Stimulated activated CD8-positive, alpha-beta memory T cell treated with anti-CD3 and anti-CD28 coated beads, Interleukin-7, amount 100 ng/mL, for 1 hour (primary cell): ENCODE measurements around the gene FMNL1.
"Not testable (repeated sequence)": the region's sequence is repeated elsewhere in the genome, so short reads cannot be mapped to it uniquely, and the experiment has no call there.

ENCODE experiments used
- DNase-seq, 2 donors: peaks; one replicate each; pipeline ENCODE4 v3.0.0-alpha.2; 2020; ENCODE audit warnings: low read depth in 2 of 2

FMNL1 gene, protein sequence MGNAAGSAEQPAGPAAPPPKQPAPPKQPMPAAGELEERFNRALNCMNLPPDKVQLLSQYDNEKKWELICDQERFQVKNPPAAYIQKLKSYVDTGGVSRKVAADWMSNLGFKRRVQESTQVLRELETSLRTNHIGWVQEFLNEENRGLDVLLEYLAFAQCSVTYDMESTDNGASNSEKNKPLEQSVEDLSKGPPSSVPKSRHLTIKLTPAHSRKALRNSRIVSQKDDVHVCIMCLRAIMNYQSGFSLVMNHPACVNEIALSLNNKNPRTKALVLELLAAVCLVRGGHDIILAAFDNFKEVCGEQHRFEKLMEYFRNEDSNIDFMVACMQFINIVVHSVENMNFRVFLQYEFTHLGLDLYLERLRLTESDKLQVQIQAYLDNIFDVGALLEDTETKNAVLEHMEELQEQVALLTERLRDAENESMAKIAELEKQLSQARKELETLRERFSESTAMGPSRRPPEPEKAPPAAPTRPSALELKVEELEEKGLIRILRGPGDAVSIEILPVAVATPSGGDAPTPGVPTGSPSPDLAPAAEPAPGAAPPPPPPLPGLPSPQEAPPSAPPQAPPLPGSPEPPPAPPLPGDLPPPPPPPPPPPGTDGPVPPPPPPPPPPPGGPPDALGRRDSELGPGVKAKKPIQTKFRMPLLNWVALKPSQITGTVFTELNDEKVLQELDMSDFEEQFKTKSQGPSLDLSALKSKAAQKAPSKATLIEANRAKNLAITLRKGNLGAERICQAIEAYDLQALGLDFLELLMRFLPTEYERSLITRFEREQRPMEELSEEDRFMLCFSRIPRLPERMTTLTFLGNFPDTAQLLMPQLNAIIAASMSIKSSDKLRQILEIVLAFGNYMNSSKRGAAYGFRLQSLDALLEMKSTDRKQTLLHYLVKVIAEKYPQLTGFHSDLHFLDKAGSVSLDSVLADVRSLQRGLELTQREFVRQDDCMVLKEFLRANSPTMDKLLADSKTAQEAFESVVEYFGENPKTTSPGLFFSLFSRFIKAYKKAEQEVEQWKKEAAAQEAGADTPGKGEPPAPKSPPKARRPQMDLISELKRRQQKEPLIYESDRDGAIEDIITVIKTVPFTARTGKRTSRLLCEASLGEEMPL

DNA sequence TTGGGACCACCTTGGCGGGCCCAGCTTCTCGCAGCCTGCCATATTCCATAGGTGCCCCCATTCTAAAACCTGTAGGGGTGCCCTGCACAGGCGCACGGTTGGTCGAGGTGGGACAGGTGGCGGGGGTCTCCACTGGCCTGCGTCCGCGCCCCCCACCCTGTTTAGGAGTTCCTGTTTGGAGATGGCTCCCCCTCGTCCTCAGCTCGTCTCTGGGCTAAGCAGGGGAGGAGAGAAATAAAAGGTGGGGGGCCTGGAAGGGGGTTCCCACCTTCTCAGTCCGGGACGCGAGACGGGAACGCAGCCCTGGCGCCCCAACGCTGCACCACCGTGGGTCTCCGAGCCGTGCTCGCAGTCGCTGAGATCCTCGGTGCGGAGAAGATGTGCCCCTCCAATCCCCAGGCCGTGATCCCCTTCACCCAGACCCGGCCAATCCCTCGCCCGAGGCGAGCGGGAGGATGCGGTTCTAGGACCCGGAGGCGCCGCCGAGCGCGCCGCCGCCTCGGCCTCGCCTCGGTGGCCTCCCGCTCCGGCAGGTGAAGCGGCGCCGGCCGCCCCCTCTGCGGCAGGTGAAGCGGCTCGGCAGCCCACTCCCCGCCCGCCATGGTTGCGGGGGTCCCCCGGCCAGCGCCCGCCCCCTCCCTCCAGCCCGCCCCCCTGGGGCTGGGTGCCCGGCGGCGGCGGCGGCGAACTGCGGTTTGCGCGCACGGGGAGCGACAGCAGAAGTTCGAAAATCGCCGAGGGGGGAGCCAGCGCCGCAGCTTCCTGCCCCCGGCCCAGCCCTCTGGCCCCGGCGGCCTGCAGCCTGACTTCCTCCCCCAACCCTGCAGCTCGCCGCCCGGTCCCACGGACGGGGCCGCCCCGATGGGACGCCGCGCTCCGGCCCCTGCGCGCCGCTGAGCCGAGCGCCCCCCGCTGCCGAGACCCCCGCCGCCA is at the start of gene FMNL1:
FMNL1 (plus strand) TSS at position 805 of the 933 bp plus-strand sequence. CDS start 240 bp downstream, outside the sequence.
- no peak for DNase-seq

DNA sequence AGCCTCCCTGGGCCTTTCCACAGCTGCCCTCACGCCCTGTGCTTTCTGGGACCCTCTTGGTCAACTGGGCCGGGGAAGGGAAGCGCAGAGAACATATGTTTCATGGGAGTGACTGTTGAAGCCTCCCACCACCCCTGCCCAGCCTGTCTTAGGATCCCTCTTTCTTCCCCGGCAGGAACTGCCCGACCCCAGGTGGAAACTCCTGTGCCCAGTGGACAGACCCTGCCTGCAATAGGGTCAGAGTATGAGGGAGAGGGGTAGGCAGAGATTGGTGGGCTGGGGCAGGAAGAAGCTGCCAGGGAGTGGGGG is 49.5 kb upstream of the FMNL1 start:
- no peak for DNase-seq

DNA sequence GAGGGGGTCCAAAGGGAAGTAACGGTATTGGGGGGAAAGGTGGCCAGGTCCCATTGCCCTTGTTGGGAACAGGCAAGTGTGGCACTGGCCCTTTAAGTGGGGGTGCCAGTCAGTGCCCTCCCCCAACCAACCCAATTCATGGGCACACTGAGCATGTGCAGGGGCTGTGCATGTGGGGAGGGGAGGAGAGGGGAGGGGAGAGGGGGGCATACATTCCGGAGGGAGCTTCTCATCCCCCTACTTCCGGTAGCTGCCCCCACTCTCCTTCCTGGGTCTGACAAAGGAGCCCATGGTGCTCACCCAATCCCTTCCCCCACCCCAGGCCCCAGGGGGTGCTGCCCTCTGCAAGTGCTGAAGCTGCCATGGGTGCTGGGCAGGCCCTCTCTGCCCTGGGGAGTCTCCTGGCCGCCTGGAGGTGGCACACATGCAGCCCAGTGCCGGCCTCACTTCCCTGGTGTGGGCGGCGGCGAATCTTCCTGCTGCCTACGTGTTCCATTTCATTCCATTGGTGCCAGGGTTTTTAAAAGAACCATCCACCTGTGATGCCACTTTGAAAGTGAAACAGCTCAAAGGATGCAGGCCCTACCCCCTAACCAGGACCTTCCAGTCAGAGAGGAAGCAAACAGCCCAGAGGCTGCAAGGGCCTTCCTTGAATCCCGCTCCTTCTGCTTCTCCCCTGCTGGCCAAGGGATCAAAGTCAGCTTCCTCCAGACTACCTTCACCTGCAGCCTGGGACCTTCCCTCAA is 49.0 kb upstream of the FMNL1 start:
- peak in 1 of 2 donors; percentile 35 for DNase-seq

- DNase-seq, result no peak
Observed at GRCh38 chr17:45175759-45176115, 45.9 kb upstream of the FMNL1 start.

DNA sequence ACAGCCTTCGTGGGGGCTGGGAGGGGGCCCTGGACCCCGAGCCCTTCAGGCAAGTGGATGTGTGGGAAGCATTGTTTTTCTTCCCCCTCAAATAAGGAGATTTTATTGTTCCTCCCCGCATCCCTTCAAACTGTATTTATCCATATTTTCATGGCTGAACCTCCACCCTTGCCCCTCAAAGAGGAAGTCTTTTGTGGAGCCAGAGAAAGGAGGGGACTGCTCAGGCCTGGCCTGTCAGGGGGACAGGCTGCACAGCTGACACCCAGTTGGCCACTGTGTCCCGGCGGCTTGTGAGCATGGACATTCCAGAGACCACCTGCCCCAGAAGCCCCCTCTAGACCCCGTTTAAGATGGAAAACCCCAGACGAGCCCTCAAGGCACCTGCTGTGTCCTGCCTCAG is 44.1 kb upstream of the FMNL1 start:
- no peak for DNase-seq

DNA sequence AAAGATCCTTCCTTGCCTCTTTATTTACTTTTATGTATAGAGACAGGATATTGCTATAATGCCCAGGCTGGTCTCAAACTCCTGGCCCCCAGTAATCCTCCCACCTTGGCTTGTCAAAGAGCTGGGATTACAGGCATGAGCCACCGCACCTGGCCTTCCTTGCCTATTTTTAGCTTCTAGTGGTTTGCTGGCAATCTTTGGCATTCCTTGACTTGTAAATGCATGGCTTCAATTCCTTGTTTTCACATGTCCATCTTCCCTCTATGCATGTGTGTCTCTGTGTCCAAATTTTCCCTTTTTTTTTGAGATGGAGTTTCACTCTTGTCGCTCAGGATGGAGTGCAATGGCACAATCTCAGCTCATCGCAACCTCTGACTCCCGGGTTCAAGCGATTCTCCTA is 37.5 kb upstream of the FMNL1 start:
- no peak for DNase-seq

GRCh38 chr17:45186801-45187354 is 34.8 kb upstream of the FMNL1 start:
- DNase-seq, result no peak

DNA sequence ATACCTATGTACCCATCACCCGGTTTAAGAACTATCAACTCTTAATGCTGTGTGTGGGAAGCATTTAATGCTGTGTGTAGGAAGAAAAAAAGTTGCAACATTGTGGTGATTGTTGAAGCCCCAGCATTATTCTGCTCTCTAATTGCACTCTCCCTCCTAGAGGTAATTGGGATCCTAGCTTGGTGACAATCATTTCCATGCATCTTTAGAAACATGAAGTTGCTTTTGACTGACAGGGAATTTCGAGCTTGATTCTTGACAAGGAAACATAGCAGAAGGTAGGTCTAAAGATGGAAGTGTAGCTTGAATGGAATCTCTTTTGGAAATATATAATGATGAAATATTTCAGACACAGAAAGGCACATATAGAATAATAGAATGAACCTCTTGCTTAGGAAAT is 32.7 kb upstream of the FMNL1 start:
- DNase-seq, result no peak

DNA sequence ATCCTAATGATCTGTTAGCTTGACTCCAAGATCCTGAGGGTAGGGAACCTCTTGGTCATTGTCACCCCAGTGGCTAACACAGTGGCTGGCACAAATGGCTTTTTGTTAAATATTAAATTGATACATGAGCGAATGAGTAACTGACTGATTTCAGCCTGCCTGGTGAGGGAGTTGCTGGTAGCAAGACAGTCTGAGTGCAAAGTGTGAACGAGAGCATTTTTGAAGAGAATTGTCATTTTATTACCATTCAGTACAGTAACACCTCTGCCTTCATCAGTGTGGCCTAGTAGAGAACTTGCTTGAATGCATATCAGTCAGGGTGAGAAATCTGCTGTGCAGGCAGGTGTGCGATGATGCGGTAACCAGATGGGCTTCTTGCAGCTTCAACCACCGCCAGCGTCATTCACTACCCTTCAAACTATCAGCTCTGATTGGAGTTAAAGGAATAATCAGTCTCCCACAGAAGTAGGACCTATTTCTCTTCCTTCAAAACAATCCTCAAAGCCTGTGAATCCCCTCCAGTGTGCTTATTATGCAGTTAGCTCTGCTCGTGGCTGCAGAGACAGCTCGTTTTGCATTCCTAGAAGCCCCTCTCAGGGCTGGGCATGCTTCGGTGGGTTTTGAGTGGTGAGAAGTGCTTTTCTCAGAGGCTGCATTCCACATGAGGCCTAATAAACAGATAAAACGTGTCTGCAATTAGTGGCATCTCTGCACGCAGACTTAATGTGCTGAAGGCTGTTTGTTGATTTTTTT is 31.0 kb upstream of the FMNL1 start:
- DNase-seq, result no peak

GRCh38 chr17:45195424-45195823 is 26.3 kb upstream of the FMNL1 start:
- no peak for DNase-seq

DNA sequence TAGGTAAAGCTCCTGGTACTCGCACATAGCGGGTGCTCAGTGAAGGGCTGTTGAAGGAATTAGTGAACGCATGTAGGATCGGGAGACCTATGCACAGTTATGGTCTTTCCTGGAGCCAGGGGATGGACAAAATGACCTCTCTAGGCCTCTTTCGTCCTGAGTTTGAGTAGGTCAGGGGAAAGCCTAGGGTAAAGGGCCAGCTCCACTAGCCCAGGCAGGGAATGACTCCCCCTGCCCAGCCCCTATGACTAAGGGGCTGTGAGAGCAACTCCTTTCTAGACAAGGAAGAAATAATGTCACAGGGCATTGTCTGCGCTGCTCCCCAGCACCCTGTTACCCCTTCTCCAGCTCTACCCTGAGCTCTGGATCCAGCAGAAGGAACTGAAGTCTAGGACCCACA is 24.6 kb upstream of the FMNL1 start:
- no peak for DNase-seq

DNA sequence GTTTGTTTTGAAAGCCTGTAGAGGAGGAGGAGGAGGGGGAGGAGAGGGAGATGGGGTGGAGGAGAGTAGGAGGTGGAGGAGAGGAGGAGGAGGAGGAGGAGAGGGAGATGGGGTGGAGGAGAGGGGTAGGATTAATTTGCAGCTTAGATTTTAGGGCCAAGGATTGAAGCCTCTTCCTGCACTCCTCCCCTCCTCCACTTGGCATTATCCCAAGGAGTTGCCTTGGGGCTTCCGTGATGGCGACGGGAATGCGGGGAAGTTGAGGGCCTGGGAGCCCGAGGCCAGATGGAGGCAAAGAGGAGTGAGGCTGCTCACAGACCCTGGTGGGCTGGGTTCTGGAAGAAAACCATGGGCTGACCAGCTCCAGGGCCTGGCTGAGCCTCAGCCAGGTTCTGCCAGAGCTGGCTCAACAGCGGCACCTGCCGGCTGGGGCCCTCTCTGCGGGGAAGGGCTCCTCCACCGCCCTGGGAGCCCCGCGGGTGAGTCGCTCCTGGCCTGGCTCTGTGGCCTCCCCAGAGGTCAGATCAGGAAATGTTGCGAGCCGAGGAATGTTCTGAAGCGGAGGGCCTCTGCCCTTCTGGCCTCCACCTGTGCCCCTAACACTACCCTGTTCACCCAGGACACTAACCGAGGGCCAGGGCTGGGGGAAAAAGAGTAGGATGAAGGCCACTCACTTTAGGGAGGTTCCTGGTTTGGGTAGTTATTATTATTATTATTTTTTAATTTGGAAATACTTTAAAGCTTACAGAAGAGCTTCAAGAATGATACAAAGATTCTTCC is 23.9 kb upstream of the FMNL1 start:
- peak; percentile 64 to 86 for DNase-seq

DNA sequence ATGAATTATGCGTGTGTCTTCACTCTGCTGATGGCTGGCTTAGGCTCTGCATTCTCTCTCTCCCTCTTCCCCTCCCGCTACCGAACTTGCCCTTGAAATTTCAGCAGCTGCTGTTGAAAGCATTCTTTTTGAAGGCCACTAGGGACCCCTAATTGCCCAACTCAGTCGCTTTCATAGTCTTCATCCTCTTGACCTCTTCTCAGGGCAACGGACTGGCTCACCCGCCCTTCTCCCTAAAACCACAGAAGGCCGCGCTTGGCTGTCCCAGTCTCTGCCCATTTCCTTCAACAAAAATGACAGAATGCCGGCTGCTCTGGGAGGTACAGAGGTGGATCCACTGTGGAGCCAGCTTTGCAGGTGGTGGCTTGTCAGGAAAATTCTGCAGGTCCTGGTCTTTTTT is 21.0 kb upstream of the FMNL1 start:
- DNase-seq, result no peak

DNA sequence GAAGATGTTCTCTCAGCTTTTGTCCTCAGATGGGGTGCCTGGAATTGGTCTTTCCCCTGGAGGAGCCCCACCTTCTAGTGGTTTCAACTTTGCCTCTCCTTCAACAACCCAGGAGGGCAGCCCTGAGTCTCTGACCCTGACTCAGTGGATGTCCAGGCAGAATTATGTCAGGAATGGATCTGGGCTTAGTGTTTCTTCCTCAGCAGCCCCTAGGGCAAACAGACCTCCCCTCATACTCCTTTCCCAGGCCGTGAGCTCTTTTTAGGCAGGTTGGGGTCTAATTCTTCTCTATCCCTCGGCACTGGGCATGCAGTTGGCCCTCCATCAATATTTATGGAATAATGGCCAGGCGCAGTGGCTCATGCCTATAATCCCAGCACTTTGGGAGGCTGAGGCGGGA is 20.2 kb upstream of the FMNL1 start:
- no peak for DNase-seq

GRCh38 chr17:45201880-45202279 is 19.8 kb upstream of the FMNL1 start:
- DNase-seq, result not testable (repeated sequence)

- peak; percentile 80 to 91 for DNase-seq
Observed at GRCh38 chr17:45218895-45219661, 2.6 kb upstream of the FMNL1 start.

DNA sequence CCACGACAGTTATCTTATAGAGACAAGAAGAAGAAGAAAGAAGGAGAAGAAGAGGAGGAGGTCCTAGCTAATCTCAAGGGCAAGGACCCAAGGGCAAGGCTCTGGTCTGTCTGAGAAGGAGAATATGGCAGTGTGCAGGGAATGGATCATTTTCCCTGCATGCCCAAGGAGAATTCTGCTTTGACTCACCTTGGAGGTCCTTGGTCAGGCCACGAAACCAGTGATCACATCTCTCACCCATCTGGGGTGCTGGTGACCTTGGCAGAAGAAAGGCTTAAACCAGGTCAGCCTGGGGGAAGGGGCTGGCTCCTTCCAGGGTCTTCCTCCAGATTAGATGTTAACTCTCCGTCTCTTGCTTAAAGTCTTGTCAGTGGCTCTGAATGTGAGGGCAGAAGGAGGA is 1.6 kb upstream of the FMNL1 start:
- no peak for DNase-seq

GRCh38 chr17:45222014-45222288 is 266 bp downstream of the FMNL1 start:
- no peak for DNase-seq
